Endothelial cell of umbilical vein (primary cell): ENCODE results near the gene IL1RL2.

Experiments used
- EZH2 ChIP-seq: IDR thresholded peaks from 2 replicates; pipeline ENCODE4 v1.6.1; 2012; ENCODE audit warnings: borderline replicate concordance, low read depth, mild to moderate bottlenecking, moderate library complexity, low read length, inconsistent platforms; ENCODE audit not compliant: severe bottlenecking
- GATA2 ChIP-seq: IDR thresholded peaks from 2 replicates; pipeline ENCODE4 v1.7.0; 2011; ENCODE audit warnings: low read depth, mild to moderate bottlenecking, moderate library complexity, mixed read lengths, low read length; ENCODE audit not compliant: insufficient read length, insufficient read depth
- JUN ChIP-seq: IDR thresholded peaks from 2 replicates; pipeline ENCODE4 v1.6.1; 2011; ENCODE audit warnings: borderline replicate concordance, low read depth; ENCODE audit not compliant: insufficient read length, insufficient read depth
- TF ChIP-seq, protein P1 (sequence below), 2 donors: IDR thresholded peaks; 1 replicate in 1 of 2; 2 replicates in 1 of 2; pipeline ENCODE4 v1.5.1; 2011; ENCODE audit warnings: low read length in 2 of 2, mild to moderate bottlenecking in 2 of 2, moderate library complexity in 2 of 2, control low read depth in 1 of 2, inconsistent platforms in 1 of 2, low read depth in 1 of 2; ENCODE audit not compliant: insufficient read depth in 1 of 2; ENCODE audit errors: extremely low read depth in 1 of 2

- TF ChIP-seq GATA2 (no peak), JUN (no peak), EZH2 (no peak)
- TF ChIP-seq, protein P1, sequence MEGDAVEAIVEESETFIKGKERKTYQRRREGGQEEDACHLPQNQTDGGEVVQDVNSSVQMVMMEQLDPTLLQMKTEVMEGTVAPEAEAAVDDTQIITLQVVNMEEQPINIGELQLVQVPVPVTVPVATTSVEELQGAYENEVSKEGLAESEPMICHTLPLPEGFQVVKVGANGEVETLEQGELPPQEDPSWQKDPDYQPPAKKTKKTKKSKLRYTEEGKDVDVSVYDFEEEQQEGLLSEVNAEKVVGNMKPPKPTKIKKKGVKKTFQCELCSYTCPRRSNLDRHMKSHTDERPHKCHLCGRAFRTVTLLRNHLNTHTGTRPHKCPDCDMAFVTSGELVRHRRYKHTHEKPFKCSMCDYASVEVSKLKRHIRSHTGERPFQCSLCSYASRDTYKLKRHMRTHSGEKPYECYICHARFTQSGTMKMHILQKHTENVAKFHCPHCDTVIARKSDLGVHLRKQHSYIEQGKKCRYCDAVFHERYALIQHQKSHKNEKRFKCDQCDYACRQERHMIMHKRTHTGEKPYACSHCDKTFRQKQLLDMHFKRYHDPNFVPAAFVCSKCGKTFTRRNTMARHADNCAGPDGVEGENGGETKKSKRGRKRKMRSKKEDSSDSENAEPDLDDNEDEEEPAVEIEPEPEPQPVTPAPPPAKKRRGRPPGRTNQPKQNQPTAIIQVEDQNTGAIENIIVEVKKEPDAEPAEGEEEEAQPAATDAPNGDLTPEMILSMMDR (IDR thresholded peaks at IDR 0.05; ENCODE audit: extremely low read depth in 1 of 2, insufficient read depth in 1 of 2, low read depth in 1 of 2, low read length in 2 of 2): no peak
Observed at GRCh38 chr2:102226171-102226570, 39.3 kb downstream of the IL1RL2 start.
